IPS DF 19.7 (cell line): ENCODE results near the gene DOK7.

Source experiments
- DNase-seq: peaks from one replicate; pipeline ENCODE4 v3.0.0-alpha.2; 2013; ENCODE audit warnings: low read depth, low spot score

DOK7 gene

GRCh38 chr4:3462321-3462789, 751 bp upstream of the DOK7 start:
- no peak for DNase-seq

GRCh38 chr4:3463556-3464348, 646 bp downstream of the DOK7 start:
- DNase-seq = no peak

DNA sequence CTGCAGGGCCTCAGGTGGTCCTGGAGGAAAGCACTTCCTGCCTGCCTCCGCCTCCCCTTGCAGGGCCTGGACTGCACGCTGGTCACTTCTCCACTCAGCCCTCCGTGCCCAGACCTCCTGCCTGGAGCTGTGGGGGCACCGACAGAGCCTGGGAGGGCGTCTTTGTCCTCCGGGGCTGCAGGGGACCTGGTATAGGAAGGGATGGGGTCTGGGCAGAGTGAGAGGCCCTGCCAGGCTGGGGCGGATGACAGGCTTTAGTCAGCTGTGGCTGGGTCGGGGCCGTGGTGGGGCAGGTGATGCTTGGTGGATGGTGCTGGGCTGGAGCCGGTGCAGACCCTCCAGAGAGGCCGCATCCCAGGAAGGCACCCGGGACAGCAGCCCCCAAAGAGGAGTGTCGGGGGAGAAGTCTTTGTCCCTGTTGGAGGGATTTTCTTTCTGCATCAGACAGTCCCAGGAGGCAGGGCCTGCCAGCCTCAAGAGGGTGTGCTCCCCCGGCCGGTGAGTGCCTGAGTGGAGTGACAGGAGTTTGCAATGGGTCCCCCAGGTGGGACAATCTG, 1.3 kb downstream of the DOK7 start:
- no peak for DNase-seq

- DNase-seq = no peak
These were observed 2.0 kb downstream of the DOK7 start for GRCh38 chr4:3464911-3465697.

- no peak for DNase-seq
These were observed 2.9 kb downstream of the DOK7 start for GRCh38 chr4:3465698-3466671.

DNA sequence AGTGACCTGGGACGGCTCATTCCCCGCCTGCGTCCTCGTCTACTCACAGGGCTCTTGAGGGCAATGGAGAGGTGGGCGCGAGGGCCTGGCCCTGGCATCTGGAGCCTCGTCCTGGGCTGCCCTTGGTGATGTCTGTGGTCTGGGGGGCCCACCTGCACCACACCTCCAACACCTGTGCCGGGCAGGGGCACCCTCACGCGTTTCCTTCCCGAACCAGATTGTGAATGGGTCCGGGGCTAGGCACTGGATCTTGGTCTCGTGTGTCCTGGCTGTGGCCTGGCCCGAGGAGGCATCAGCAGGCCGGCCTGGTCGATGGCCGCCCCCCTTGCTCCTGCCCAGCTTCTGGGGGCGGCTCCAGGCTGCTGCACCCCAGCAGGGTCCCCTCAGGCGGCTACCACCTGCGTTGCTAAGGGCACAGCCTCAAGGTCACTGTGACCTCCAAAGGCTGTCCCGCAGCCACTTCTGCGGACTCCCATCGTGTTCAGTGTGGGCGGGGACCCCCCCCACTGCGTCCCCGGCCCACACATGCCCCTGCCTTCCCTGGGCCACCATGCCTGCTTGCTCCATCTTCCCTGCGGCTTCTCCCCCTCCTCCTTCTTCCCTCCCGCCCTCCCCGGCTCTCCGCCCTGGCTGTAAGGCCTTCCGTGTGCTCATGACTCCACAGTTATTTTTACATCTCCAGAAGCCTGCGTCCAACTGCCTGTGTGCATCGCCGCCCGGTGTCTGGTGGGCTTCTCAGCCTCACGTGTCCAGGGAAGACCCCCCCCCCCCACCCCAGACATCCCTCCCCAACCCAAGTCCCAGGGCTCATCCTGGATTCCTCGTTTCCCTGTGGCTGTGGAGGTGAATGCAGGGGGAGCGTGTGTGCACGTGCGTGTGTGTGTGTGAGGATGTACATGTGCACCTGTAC, 3.8 kb downstream of the DOK7 start:
- DNase-seq = no peak

DNA sequence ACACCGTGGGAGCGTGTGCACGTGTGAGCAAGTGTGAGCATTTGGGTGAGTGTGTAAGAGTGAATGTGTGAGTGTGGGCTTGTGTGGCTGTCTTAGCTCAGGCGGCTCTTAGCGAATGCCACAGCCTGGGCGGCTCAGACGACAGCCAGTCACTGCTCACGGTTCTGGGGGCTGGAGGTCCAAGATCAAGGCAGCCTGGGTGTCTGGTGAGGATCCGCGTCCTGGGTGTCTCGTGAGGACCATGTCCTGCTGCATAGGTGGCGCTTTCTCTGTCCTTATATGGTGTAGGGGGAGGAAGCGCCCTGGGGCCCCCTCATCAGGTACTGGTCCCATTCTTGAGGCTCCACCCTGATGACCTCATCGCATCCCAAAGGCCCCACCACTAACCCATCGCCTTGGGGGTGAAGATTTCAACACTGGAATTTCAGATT, 4.5 kb downstream of the DOK7 start:
- DNase-seq = no peak

- DNase-seq = no peak
These were observed 5.0 kb downstream of the DOK7 start for GRCh38 chr4:3468154-3468553.

DNA sequence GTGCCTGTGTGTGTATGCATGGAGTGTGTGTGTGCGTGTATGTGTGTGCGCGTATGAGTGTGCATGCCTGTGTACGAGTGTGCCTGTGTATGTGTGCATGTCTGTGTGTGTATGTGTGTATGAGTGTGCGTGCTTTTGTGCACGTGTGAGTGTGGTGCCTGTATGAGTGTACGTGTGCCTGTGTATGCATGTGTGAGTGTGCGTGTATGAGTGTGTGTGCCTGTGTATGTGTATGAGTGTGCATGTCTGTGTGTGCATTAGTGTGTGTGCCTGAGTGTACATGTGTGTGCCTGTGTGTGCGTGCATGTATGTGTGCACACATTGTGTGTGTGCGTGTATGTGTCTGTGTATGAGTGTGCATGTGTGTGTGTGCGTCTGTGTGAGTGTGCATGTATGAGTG, 5.7 kb downstream of the DOK7 start:
- DNase-seq = no peak

DNA sequence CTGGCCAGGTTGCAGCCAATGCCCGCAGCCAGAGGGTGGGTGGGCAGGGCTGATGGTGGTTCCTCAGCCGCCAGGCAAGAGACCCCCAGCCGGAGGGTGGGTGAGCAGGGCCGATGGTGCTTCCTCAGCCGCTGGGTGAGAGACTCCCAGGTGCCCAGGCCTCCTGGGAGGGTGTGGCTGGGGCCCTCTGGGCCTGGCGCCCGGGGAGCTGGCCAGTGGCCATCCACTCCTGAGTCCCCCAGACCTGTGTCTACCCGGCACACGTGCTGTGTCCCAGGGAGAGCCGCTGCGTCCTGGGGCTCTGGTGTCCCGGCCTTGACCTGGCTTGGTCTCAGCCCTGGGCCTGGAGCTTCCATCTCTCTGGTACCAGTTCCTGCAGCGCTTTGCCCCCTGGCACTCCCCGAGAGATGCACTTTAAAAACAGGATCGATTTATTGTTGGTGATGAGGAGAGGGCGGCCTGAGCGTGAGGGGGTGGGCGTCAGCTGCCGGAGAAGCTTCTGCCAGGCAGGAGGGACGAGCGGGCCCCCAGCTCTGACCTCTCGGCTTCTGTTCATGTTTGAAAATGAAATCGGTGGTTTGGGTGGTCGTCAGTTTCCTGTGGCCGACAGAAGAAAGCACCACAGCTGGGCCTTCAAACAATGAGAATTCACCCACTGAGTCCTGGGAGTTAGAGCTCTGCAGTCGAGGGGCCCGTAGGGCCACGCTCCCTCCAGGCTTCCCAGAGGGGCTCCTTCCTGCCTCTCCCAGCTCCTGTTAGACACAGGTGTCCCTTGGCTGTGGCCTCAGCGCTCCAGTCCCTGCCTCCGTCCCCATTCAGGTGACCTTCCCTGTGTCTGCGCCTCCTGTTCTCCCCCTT, 6.5 kb downstream of the DOK7 start:
- no peak for DNase-seq

DNA sequence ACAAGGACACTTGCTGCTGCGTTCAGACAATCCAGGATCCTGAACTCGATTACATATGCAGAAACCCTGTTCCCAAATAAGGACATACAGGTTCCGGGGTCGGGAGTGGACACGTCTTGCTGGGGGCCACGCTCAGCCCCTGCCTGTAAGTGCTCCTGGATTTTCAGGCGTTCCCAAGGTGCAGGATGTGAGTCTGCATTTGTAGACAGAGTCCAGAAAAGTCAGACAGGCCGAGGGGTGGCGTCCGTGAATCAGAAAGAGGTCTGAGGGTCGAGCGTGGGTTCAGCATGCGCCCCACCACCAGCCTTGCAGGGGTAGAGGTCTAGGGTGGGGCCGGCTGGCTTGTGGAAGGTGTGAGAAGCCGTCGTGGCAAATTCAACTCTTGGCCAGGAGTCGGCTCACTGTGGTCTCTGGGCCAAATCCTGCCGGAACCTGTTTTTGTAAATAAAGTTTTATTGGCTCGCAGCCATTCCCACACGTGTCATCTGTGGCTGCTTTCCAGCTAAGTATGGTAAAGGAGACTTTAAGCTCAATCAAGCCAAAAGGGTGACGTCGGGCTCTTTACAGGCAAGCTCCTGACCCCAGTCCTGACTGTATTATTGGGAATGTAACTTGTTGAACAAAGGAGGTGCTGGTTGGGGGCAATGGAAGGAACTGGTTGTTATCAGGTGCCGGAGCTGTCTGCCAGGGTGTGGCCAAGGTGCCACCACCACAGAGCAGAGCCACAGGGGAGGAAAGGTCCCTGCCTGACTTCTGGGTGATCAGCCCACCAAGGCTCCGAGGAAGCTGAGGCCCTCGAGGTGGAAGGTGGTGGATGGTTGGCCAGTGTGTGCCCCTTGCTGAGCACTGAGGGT, 7.4 kb downstream of the DOK7 start:
- DNase-seq = no peak

DNA sequence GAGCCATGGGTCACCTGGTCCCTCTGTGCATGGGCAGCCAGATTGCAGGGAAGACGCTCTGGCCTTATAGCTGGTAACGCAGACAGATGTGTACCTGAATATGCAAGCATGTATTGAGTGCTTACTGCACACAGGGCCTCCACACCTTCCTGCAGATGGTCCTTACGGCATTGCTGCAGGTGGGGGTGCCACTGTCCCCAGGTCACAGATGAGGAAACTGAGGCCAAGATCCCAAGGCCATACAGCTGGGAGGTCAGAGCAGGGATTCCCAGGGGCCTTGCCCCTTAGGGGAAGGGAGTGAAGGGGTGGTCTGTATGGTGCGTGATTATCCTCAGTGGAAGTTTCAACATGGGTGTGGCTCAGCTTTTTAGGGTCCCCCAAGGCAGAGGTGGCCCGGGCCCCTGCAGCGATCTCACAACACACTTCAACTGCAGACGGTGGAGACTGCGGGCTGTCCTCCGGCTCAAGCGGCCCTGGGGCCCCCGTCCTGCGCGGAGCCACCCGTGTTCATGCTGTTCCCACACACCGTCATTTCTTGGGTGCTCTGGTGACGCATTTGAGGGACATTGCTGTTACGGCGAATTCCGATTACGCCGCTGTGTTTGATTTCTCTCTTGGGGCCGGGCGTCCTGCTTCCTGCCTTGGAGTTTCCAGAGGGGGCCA, 8.1 kb downstream of the DOK7 start:
- no peak for DNase-seq

DNA sequence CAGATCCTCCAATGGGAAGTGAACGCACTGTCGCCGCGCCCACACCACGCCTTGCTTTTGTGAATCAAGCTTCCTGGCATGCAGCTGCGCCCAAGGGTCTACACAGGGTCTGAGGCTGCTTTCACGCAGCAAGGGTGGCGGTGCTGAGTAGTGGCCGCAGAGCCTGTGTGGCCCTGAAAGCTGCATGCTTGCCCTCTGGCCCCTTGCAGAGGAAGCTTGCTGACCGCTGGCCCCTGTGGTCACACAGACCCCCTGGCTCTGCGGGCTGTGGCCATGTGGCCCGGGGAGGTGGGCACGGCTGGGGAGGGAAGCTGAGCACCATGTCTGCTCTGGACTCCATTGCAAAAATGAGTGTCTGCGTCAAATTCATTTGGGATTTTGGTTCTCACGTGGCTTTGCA, 8.8 kb downstream of the DOK7 start:
- no peak for DNase-seq

DNA sequence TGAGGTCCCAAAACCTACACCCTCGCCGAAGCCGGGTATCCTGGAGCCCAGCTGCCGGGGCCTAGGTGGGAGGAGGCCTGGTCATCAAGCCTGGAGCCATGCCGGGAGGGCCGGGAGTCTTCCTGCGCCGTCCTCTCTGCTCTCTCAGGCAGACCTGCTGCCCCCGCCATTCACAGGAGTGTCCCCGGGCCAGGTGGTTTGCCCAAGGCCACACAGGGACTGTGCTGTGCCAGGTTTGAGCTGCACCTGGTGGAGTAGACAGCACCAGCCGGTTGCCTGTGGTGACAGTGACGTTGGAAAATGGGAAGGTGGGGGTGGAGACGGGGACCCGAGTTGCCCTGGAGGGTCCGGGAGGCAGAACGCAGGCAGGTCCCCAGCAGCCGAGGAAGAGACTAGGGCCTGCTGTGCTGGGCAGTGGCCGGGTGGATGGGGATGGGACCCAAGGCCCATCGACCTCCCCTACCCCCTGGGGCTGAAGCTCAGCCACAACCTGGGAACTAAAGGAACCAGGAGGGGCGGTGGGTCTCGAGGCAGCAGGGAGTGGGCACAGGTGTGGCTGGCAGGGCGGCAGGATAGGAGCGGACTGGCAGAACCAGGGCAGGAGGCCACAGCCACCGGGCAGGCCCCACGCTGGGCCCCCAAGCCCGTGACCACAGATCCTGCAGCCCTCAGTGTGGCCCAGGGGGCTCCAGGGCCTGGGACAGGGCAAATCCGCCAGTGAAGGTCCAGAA, 9.5 kb downstream of the DOK7 start:
- no peak for DNase-seq

DNA sequence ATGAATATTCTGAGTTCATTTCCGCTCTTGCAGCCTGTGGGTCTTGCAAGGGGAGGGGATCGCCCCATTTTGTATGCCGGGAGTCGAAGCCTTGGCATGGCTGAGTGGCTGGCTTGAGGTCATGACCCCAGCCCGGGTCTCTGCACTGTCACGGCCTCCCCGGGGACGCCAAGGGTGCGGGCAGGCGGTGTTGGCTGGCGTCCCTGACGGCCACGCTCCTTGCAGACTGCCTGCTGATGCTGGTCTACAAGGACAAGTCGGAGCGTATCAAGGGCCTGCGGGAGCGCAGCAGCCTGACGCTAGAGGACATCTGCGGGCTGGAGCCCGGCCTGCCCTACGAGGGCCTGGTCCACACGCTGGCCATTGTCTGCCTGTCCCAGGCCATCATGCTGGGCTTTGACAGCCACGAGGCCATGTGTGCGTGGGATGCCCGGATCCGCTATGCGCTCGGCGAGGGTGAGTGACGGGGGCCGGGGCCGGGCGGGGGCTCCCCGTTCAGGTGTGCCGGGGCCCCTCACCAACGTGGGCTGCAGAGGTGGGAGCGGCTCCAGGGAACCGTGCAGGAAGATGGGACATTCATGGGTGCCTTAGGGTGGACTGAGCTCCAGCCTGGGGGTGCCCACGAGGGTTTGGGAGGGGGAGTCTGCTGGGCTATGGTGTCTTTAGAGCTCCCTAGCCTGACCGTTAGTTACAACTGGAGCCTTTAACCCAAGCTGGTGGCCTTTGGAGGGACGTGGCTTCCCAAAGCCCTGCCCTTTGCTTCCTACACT, 10.3 kb downstream of the DOK7 start:
- DNase-seq = no peak

DNA sequence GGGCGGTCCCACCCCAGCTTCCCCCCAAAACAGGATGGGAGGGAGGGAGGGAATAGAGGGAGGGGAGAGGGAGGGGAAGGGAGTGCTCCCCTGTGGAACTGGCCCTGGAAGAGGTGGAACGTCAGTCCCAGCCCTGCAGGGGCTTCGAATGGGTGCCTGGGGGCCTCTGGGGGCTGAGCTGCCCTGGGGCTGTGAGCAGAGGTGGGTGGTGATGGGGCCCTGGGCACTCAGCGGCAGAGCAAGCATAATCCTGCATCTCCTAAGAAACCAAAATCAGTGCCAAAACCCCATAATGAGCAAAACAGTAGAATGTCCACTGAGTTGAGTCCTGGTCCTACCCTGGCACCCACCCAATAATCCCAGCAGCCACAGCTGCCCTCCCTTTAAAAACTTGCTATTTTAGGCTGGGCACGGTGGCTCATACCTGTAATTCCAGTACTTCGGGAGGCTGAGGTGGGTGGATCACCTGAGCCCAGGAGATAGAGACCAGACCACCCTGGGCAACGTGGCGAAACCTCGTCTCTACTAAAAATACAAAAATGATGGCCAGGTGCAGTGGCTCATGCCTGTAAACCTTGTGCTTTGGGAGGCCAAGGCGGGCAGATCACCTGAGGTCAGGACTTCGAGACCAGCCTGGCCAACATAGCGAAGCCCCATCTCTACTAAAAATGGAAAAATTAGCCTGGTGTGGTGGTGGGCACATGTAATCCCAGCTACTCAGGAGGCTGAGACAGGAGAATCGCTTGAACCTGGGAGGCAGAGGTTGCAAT, 11.1 kb downstream of the DOK7 start:
- DNase-seq = no peak
